GM18502 (cell line): ENCODE data around the gene VWA3B.
"Not testable (repeated sequence)": the region's sequence is repeated elsewhere in the genome, so short reads cannot be mapped to it uniquely, and the experiment has no call there.

Source experiments
- ATAC-seq: cut with Tn5 transposase; IDR thresholded peaks from one replicate; pipeline ENCODE4 v1.9.1; 2021; ENCODE audit warnings: mild to moderate bottlenecking; ENCODE audit not compliant: unreplicated experiment, poor library complexity

VWA3B gene

DNA sequence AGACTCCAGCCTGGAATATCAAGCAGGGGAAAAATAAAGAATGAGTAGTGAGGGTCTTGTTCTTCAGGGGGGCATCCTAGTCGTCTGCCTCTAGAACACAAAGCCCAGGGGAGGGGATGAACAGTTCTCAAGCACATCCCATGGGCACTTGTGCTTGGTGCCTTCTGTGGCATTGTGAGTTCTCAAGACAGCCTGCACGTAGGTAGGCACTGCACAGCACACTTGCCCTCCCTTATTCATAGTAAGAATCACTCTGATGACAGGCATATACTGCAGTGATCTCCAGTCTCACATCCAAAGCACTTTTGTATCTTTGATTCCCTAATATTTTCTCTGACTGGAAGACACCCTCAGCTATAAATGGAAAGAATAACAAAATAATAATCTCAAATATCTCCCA lies 154.6 kb downstream of the VWA3B start:
- no peak for ATAC-seq

DNA sequence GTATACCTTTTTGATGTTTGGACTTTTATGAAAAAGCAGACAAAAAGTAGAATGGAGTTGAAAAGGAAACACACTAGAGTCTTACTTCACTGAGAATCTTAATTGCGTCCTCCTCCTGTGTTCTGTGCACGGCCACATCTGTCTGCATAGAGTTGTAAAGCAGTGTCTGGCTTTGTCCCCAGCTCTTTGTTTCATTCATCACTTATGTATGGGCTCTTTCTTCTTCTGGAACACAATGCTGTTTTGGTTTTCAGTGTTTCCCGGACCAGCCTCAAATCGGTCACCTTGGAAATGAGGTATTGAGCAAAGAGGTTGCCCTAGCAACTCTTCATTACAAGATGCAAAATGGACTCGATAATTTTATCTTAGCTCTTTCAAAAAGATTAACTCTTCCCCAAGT lies 155.0 kb downstream of the VWA3B start:
- no peak for ATAC-seq

- no peak for ATAC-seq
Observed at GRCh38 chr2:98245491-98245890, 158.5 kb downstream of the VWA3B start.

- no peak for ATAC-seq
Observed at GRCh38 chr2:98247383-98247782, 160.4 kb downstream of the VWA3B start.

- no peak for ATAC-seq
Observed at GRCh38 chr2:98252038-98252773, 165.2 kb downstream of the VWA3B start.

DNA sequence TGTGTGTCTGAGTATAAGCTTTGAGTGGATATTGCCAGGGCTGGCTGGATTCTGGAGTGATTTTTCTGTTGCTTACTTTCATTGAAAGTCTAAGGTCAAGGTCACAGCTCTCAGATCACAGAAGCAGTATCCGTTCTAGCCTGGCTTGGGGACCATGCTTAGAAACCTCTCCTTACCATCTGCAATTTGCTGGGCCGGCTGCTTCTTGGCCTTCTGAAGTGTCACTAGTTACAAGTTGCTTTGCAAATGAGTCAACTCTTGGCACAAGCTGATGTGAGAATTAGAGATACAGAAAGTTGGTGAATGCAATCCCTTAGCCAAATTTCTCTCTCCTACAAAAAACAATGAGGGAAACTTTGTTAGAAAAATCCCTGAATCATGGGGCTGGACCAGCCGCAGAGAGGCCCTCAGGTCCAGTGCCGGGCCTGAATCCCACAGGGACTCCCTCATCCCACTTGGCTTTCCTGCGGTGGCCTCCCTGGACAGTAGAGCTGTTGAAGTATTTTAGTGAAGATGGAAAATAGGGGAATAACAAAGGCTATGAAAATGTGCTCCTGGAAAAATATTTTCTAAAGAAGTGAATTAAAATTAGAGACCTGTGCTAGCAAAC lies 166.6 kb downstream of the VWA3B start:
- ATAC-seq: no peak

DNA sequence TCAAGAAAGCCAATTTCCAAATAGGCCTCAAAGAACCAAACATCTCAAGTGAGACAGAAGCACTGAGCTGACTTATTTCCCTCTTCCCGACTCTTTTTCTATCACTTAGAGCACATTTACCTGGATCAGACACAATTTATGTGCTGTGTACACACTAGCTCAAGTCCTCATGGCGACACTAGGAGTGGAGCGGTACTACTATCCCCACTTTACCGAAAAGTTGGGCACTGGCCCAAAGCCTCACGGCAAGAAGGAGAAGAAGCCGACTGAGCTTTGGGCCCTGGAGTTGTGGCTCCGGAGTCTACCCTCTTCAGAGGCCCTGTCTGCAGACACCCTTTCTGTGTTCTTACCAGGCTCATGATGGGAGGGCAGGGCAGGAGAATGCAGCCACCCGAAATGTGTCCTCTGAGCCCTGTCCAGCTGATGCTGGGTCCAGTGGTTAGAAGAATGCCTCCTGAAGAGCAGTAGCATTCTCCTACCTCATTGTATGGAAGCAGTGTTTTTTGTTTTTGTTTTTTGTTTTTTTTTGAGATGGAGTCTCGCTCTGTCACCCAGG lies 167.6 kb downstream of the VWA3B start:
- no peak for ATAC-seq

- ATAC-seq: no peak
Observed at GRCh38 chr2:98258906-98259305, 171.9 kb downstream of the VWA3B start.

DNA sequence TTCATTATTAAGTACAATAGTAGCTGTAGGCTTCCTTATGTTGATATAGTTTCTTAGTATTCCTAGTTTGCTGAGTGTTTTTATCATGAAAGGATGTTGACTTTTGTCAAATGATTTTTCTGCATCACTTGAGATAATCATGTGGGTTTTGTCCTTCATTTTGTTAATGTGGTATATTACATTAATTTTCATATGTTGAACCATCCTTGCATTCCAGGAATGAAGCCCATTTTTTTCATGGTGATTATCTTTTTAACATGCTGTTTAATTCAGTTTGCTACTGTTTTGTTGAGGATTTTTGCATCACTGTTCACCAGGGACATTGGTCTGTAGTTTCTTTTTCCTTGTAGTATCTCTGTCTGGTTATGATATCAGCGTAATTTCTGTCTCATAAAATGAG lies 176.4 kb downstream of the VWA3B start:
- no peak for ATAC-seq

- not testable (repeated sequence) for ATAC-seq
Observed at GRCh38 chr2:98268225-98268624, 181.3 kb downstream of the VWA3B start.

- no peak for ATAC-seq
Observed at GRCh38 chr2:98269274-98269673, 182.3 kb downstream of the VWA3B start.

DNA sequence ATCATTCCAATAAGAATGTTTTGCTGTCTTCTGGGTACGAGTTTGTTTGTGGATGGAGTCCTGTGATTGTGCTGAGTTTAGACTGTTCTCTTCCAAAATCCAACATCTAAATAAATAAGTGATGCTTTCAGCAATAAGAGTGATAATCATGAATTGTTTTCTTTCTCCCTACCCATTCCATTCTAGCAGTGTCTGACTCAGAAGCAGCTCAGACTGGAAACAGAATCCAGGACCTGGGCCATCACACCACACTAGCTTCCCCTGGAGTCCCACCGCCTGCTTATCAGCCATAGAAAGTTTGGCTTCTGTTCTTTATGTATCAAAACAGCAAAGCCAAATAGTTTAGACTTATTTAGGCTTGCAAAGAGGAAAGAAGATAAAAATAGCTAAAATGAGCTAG lies 182.9 kb downstream of the VWA3B start:
- ATAC-seq: no peak

DNA sequence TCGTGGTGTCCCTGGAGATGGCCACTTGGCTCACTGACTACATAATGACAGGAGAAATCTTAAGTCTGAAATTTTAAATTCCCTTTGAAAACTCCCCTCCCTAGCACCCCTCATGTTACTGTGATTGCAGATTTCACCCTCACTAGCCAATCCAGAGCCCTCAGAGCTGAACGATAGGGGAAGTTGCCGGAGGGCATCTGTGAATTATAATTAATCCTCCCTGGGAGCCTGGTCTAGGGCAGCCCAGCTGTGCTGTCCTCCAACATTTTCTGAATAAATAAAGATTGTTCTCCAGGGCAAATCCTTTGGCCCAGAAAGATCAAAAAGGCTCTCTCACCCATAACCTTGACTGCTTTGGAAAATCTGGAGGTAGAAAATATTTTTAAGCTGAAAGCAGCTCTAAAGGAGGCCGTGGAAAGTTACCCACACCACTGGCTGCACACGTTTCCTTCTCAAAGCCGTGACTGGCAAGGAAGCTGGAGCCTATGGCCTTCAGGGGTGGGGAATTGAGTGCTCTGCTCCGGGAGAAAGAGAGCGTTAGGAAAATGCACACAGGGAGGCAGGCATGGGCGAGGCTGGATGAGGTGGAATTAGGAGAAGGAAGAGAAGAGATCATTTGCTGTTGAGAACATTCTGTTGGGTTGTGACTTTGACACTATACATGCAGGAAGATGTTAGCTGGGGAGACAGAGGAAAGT lies 190.3 kb downstream of the VWA3B start:
- ATAC-seq: no peak

- ATAC-seq: no peak
Observed at GRCh38 chr2:98278074-98278473, 191.1 kb downstream of the VWA3B start.

- no peak for ATAC-seq
Observed at GRCh38 chr2:98280376-98281102, 193.6 kb downstream of the VWA3B start.

DNA sequence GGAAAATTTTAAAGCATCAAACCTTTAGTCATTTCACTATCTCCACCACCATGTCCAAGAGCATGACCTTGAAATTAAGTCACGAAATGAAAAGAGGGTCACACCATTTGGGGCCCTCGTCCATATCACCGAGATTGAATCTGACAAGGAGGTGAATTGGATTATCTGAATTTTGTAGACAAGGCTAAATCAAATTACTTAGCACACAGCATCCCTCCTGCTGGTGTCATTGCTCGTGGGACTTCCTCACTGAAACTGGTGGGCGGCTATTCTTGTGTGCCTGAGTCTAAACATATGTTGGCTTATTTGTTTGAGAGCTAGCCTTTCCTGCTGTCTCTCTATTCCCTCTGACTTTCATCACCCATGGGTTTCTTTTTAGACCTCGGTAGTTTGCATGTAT lies 194.6 kb downstream of the VWA3B start:
- no peak for ATAC-seq

DNA sequence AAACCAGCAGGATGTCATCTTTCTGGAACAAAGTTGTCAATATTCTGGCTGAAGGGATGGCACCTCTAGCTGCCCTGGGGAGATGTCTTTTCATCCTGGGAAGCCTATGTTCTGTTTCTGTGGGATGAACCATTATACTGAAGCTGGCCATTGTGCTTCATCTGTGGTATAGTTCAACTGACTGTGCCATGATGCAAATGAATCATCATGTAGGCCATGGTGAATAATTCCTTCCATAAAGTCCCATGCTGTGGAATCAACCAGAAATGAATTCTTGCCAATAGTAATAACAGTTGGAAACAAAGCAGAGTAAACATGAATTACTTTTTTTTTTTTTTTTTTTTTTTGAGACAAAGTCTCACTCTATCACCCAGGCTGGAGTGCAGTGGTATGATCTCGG lies 195.1 kb downstream of the VWA3B start:
- no peak for ATAC-seq

GRCh38 chr2:98293030-98293429 lies 206.1 kb downstream of the VWA3B start:
- no peak for ATAC-seq

DNA sequence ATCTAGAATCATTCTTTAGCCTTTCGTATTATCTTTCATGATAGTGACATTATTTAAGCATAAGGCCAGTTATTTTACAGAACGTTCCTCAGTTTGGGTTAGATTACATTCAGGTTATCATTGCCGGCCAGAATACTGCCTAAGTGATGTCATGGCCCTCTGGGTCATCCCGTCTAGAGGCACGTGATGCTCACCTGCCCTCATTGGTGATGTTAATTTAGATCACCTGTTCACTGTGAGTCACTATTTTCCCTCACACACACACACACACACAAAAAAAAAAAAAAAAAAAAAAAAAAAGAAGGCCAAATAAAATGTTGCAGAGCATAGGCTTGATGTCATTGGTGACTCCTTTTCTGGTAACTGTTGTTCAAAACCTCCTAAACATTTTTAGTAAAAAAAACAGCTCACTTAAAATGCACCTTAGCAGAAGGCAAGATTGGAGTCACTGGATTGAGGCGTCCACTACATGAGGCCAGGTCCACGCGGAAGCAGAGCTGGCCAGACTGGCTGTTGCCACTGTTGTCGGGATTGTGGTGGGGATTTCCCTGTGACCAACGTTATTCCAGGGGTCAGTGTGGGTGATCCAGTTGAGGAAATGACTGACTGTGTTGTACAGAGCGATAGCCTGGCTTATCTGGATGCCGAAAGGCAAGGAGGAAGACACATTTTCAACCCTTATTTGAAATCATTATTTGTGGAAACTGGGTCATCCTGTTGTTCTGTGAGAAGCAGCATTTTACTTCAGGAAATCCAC lies 207.1 kb downstream of the VWA3B start:
- ATAC-seq: no peak

DNA sequence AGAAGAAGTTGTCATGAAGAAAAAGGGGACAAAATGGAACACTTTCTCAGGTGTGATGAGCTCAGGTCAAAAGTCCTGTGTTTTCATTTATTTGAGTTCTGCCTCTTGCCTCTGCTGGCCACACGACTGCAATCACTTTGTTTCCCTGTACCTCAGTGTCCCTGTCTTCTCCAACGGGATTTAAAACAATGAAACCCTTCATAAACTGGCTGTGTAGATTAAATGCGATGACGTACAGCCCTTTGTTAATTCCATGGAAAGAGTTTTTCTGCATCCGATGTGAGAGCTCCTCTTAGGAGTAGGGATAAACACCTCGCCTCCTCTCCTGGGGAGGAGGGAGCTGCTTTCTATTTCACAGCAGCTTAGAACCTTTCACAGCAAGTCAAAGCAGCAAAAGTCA lies 207.7 kb downstream of the VWA3B start:
- no peak for ATAC-seq
